CD14-positive monocyte (primary cell): ENCODE data around the gene FXYD4. TPM values are rescaled to one million over a fixed set of nuclear protein-coding genes. Genes with fewer than 3 reads are reported as not detected.

ENCODE experiments used
- DNase-seq, 3 donors: peaks; one replicate each; pipeline ENCODE4 v3.0.0-alpha.2; 2011 to 2022
- H2AFZ ChIP-seq: 2 replicates; pipeline ENCODE4 v1.6.0; 2012; ENCODE audit warnings: mild to moderate bottlenecking, low read depth, low read length, inconsistent platforms; ENCODE audit not compliant: insufficient read depth, poor library complexity, severe bottlenecking
- H3K27ac ChIP-seq, 2 donors: 1 replicate in 1 of 2; 2 replicates in 1 of 2; pipeline ENCODE4 v1.5.1; 2012 to 2013; ENCODE audit warnings: low read length in 2 of 2, control low read depth in 1 of 2, inconsistent platforms in 1 of 2, low read depth in 1 of 2, mild to moderate bottlenecking in 1 of 2
- H3K27me3 ChIP-seq, 2 donors: one replicate each; pipeline versions ENCODE4 v1.6.0 to v1.6.1; 2011 to 2013; ENCODE audit warnings: low read length in 2 of 2; ENCODE audit not compliant: control insufficient read depth in 2 of 2, insufficient read depth in 2 of 2
- H3K36me3 ChIP-seq, 2 donors: replicated peaks in 1 of 2; 1 replicate in 1 of 2; 2 replicates in 1 of 2; pipeline versions ENCODE4 v1.5.1 to v1.6.1; 2012 to 2013; ENCODE audit warnings: low read length in 2 of 2, control low read depth in 1 of 2, inconsistent platforms in 1 of 2, mild to moderate bottlenecking in 1 of 2; ENCODE audit not compliant: insufficient read depth in 2 of 2, control insufficient read depth in 1 of 2
- H3K4me1 ChIP-seq, 2 donors: 1 replicate in 1 of 2; 2 replicates in 1 of 2; pipeline versions ENCODE4 v1.5.1 to v1.6.1; 2012 to 2013; ENCODE audit warnings: low read length in 2 of 2, control low read depth in 1 of 2, inconsistent platforms in 1 of 2, mild to moderate bottlenecking in 1 of 2, moderate library complexity in 1 of 2; ENCODE audit not compliant: insufficient read depth in 2 of 2, control insufficient read depth in 1 of 2
- H3K4me2 ChIP-seq: replicated peaks from 2 replicates; pipeline ENCODE3; 2012; ENCODE audit warnings: low read length, moderate library complexity, mild to moderate bottlenecking; ENCODE audit not compliant: poor library complexity, severe bottlenecking; ENCODE audit errors: extremely low read depth
- H3K4me3 ChIP-seq, 3 experiments: fragments of 200-600 bp in 1 of 3; sonication (generic) in 1 of 3; replicated peaks in 1 of 3; 1 replicate in 2 of 3; 2 replicates in 1 of 3; pipeline ENCODE4 v1.5.1; 2011 to 2013; ENCODE audit warnings: low read length in 3 of 3, mild to moderate bottlenecking in 3 of 3, control low read depth in 2 of 3, low read depth in 2 of 3, inconsistent platforms in 1 of 3, moderate library complexity in 1 of 3
- H3K79me2 ChIP-seq: 2 replicates; pipeline ENCODE4 v1.6.0; 2012; ENCODE audit warnings: mild to moderate bottlenecking, control low read depth, inconsistent platforms, low read length, moderate library complexity; ENCODE audit not compliant: insufficient read depth
- H3K9ac ChIP-seq: 2 replicates; pipeline ENCODE4 v1.6.0; 2017; ENCODE audit warnings: low read length, mild to moderate bottlenecking; ENCODE audit not compliant: insufficient read depth, poor library complexity, severe bottlenecking
- H3K9me3 ChIP-seq, 2 donors: replicated peaks in 1 of 2; 1 replicate in 1 of 2; 2 replicates in 1 of 2; pipeline versions ENCODE4 v1.5.1 to v1.6.1; 2012 to 2013; ENCODE audit warnings: low read length in 2 of 2, control low read depth in 1 of 2; ENCODE audit not compliant: control insufficient read depth in 1 of 2, insufficient read depth in 1 of 2
- H4K20me1 ChIP-seq: 2 replicates; pipeline ENCODE4 v1.6.0; 2012; ENCODE audit warnings: mild to moderate bottlenecking, low read length, control low read depth, moderate library complexity; ENCODE audit not compliant: insufficient read depth
- H3K27ac Mint-ChIP-seq, 7 donors: one replicate each; pipeline ENCODE4 v1.8.0; 2020; ENCODE audit warnings: mild to moderate bottlenecking in 7 of 7, mixed read lengths in 7 of 7, moderate library complexity in 6 of 7, inconsistent platforms in 2 of 7
- H3K27me3 Mint-ChIP-seq, 3 donors: one replicate each; pipeline ENCODE4 v1.8.0; 2021 to 2022; ENCODE audit warnings: low read depth in 3 of 3, mild to moderate bottlenecking in 3 of 3, mixed read lengths in 3 of 3, moderate library complexity in 3 of 3, inconsistent platforms in 1 of 3
- H3K36me3 Mint-ChIP-seq, 2 donors: one replicate each; pipeline ENCODE4 v1.8.0; 2020; ENCODE audit warnings: mixed read lengths in 2 of 2, inconsistent platforms in 1 of 2, mild to moderate bottlenecking in 1 of 2
- H3K4me1 Mint-ChIP-seq: one replicate; pipeline ENCODE4 v1.8.0; 2020; ENCODE audit warnings: mild to moderate bottlenecking, mixed read lengths
- H3K4me3 Mint-ChIP-seq, 2 donors: one replicate each; pipeline ENCODE4 v1.8.0; 2020; ENCODE audit warnings: mild to moderate bottlenecking in 2 of 2, mixed read lengths in 2 of 2, moderate library complexity in 1 of 2
- H3K9me3 Mint-ChIP-seq, 7 donors: one replicate each; pipeline ENCODE4 v1.8.0; 2020 to 2022; ENCODE audit warnings: mixed read lengths in 7 of 7, mild to moderate bottlenecking in 6 of 7, moderate library complexity in 6 of 7, inconsistent platforms in 2 of 7
- CTCF ChIP-seq: fragments of 200-600 bp; IDR thresholded peaks from one replicate; pipeline ENCODE4 v1.8.0; 2022; ENCODE audit warnings: antibody characterized with exemption, mild to moderate bottlenecking
- WGBS: methylation state at CpG from one replicate; pipeline ENCODE4 v1.1.5; 2013; ENCODE audit warnings: missing lambda C conversion rate; ENCODE audit not compliant: insufficient coverage; 5-methylcytosine and 5-hydroxymethylcytosine counted together
- intact Hi-C, 2 donors: fragments of 100-400 bp; cut with micrococcal nuclease; formaldehyde crosslinking; loops; one replicate each; pipeline versions ENCODE4 v1.15.0 to v1.15.1; 2023
- polyA plus RNA-seq, 3 donors: library from polyadenylated mRNA; depleted of rRNA in 1 of 3; unstranded in 2 of 3; stranded (reverse) in 1 of 3; fragments of 300-500 nt in 2 of 3; fragments of >200 nt in 1 of 3; fragmentation: Illumina TruSeq in 2 of 3; gene quantifications; 1 replicate in 2 of 3; 2 replicates in 1 of 3; pipeline ENCODE4 v1.2.3, GENCODE V29; 2012 to 2021

The FXYD4 gene
- polyA plus RNA-seq, 3 donors: 0.16 TPM; not detected in 2

DNA sequence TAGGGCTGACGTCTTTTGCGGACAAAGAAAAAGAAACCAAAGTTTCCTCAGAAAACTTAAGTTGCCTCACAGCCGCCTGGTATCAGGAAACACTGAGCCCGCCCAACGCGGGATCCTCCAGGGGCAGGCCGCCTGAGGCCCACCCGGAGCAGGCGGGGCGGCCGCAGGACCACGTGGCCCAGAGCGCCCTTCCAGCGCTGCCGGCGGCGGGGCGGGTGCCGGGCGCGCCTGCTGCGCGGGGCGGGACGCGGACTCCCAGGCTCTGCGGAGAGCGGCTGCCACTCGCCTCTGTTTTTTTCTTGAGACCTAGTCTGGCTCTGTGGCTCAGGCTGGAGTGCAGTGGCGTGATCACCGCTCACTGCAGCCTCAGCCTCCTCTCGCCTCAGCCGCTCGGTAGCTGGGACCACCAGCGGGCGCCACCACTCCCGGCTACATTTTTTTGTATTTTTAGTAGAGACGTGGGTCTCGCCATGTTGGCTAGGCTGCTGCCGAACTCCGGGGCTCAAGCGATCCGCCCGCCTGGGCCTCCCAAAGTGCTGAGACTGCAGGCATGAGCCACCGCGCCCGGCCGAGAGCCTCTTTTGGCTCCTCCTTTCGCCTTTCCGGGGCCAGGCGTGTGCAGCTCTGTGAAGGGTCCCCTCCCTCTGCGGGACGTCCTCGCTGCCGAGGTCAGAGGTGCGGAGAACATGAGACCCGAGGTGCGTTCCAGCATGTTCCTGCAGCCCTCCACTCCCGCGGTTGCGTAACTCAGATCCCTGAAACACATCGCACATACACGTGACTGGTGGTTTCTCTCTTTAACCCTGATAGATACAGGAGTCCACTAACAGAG lies 49.1 kb downstream of the FXYD4 start:
- Histone ChIP-seq H3K27ac (peak overlapping the region; percentile 95 to 96), H3K27me3 (no peaks in the 10 kb centered on the region), H3K79me2 (peaks cover 6% of the 10 kb centered on the region), H2AFZ (peak overlapping the region; percentile 62), H3K4me2 (peak overlapping the region; percentile 69), H3K4me1 (peaks cover 48 to 52% of the 10 kb centered on the region in 2 donors), H3K9me3 (no peaks in the 10 kb centered on the region), H4K20me1 (no peaks in the 10 kb centered on the region), H3K9ac (peak overlapping the region; percentile 83), H3K36me3 (no peaks in the 10 kb centered on the region), H3K4me3 (peak overlapping the region; percentile 52 to 71 (median 56))
- intact Hi-C loops: loop anchor here (2.0 kb wide), 2 partner anchors 14 to 16 kb away; partner anchors contain the start of gene ZNF487 (in 1 of the 2)
- 0% methylated on average over 58 of the region's 63 CpGs for WGBS
- Mint-ChIP-seq H3K9me3 (no peaks in the 10 kb centered on the region), H3K27me3 (peaks cover 0 to 3% (median 0%) of the 10 kb centered on the region in 3 donors), H3K4me1 (peaks cover 42% of the 10 kb centered on the region), H3K27ac (peak overlapping the region; percentile 97 to 99 (median 99)), H3K4me3 (peak overlapping the region; percentile 93), H3K36me3 (no peaks in the 10 kb centered on the region)
- no peak for TF ChIP-seq CTCF
- peak; percentile 79 to 83 (median 83) for DNase-seq

GRCh38 chr10:43421201-43421507 lies 49.7 kb downstream of the FXYD4 start:
- intact Hi-C loops: loop anchor here (2.0 kb wide), 2 partner anchors 14 to 16 kb away; partner anchors contain the start of gene ZNF487 (in 1 of the 2)
- no peak for TF ChIP-seq CTCF
- Histone ChIP-seq H2AFZ (peak overlapping the region; percentile 62), H3K36me3 (no peaks in the 10 kb centered on the region), H3K9ac (peak overlapping the region; percentile 83), H4K20me1 (no peaks in the 10 kb centered on the region), H3K4me3 (peak overlapping the region; percentile 52 to 71 (median 56)), H3K9me3 (no peaks in the 10 kb centered on the region), H3K27me3 (no peaks in the 10 kb centered on the region), H3K79me2 (peaks cover 6% of the 10 kb centered on the region), H3K27ac (peak overlapping the region; percentile 95 to 96), H3K4me1 (peaks cover 48 to 52% of the 10 kb centered on the region in 2 donors), H3K4me2 (peak overlapping the region; percentile 69)
- Mint-ChIP-seq H3K36me3 (no peaks in the 10 kb centered on the region), H3K9me3 (no peaks in the 10 kb centered on the region), H3K27me3 (peaks cover 0 to 3% (median 0%) of the 10 kb centered on the region in 3 donors), H3K4me1 (peaks cover 42% of the 10 kb centered on the region), H3K4me3 (peak overlapping the region; percentile 93), H3K27ac (peak overlapping the region; percentile 97 to 99 (median 99))
- no CpG with 5 or more reads among the region's 4 CpGs for WGBS
- DNase-seq: no peak
